Neutrophil (primary cell): ENCODE measurements around the gene IQSEC1.

Experiments used
- H3K27ac ChIP-seq: fragments of 200-600 bp; sonication (generic); 2 replicates; pipeline ENCODE4 v1.5.1; 2016; ENCODE audit warnings: mild to moderate bottlenecking, moderate library complexity
- H3K27me3 ChIP-seq: fragments of 200-600 bp; sonication (generic); 2 replicates; pipeline ENCODE4 v1.6.0; 2016; ENCODE audit warnings: mild to moderate bottlenecking
- H3K36me3 ChIP-seq: fragments of 200-600 bp; sonication (generic); 2 replicates; pipeline ENCODE4 v1.5.1; 2017
- H3K4me1 ChIP-seq, 2 experiments: fragments of 200-600 bp in 1 of 2; sonication (generic) in 1 of 2; 1 replicate in 1 of 2; 2 replicates in 1 of 2; pipeline versions ENCODE4 v1.5.1 to v1.6.1; 2013 to 2016; ENCODE audit warnings: low read depth in 1 of 2, low read length in 1 of 2, mild to moderate bottlenecking in 1 of 2, moderate library complexity in 1 of 2; ENCODE audit not compliant: control insufficient read depth in 1 of 2, insufficient read depth in 1 of 2
- H3K4me3 ChIP-seq, 2 experiments: fragments of 200-600 bp in 1 of 2; sonication (generic) in 1 of 2; 1 replicate in 1 of 2; 2 replicates in 1 of 2; pipeline ENCODE4 v1.5.1; 2013 to 2016; ENCODE audit warnings: low read depth in 1 of 2, low read length in 1 of 2, mild to moderate bottlenecking in 1 of 2, moderate library complexity in 1 of 2
- H3K9me3 ChIP-seq: fragments of 200-600 bp; sonication (generic); 2 replicates; pipeline ENCODE4 v1.5.1; 2016
- TF ChIP-seq, protein P1 (sequence below): fragments of 200-600 bp; sonication (generic); IDR thresholded peaks from 2 replicates; pipeline ENCODE4 v1.5.1; 2016; ENCODE audit warnings: antibody characterized with exemption

Gene IQSEC1

DNA sequence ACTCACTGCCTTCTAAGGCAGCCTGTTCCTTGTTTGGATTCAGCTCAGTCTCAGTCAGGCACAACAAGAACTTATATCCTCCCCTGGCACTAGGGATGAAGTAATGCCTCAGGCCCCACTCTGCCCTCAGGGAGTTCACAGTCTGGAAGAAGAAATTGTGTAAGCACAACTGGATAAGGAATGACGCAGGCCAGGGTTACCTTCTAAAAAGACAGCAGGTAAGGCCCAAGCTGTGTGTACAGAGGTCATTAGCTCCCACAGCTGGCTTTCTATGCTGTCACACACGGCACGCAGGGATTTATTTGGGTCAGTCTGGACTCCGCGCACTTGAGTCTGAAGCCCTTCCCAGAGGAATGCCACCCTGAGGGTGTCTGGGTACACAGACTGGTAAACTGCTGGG lies 82.9 kb downstream of the IQSEC1 start:
- TF ChIP-seq, protein P1, sequence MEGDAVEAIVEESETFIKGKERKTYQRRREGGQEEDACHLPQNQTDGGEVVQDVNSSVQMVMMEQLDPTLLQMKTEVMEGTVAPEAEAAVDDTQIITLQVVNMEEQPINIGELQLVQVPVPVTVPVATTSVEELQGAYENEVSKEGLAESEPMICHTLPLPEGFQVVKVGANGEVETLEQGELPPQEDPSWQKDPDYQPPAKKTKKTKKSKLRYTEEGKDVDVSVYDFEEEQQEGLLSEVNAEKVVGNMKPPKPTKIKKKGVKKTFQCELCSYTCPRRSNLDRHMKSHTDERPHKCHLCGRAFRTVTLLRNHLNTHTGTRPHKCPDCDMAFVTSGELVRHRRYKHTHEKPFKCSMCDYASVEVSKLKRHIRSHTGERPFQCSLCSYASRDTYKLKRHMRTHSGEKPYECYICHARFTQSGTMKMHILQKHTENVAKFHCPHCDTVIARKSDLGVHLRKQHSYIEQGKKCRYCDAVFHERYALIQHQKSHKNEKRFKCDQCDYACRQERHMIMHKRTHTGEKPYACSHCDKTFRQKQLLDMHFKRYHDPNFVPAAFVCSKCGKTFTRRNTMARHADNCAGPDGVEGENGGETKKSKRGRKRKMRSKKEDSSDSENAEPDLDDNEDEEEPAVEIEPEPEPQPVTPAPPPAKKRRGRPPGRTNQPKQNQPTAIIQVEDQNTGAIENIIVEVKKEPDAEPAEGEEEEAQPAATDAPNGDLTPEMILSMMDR = no peak
- peak overlapping the region; percentile 56 for H3K27ac ChIP-seq
- peaks cover 64 to 68% of the 10 kb centered on the region in 2 experiments for H3K4me1 ChIP-seq
- H3K9me3 ChIP-seq = no peaks in the 10 kb centered on the region
- peaks cover 15% of the 10 kb centered on the region for H3K27me3 ChIP-seq
- H3K36me3 ChIP-seq = peaks cover 51% of the 10 kb centered on the region
- no peak overlapping the region for H3K4me3 ChIP-seq

GRCh38 chr3:12988728-12989454 lies 84.3 kb downstream of the IQSEC1 start:
- peaks cover 55% of the 10 kb centered on the region for H3K36me3 ChIP-seq
- H3K4me1 ChIP-seq = peaks cover 57 to 67% of the 10 kb centered on the region in 2 experiments
- H3K9me3 ChIP-seq = no peaks in the 10 kb centered on the region

DNA sequence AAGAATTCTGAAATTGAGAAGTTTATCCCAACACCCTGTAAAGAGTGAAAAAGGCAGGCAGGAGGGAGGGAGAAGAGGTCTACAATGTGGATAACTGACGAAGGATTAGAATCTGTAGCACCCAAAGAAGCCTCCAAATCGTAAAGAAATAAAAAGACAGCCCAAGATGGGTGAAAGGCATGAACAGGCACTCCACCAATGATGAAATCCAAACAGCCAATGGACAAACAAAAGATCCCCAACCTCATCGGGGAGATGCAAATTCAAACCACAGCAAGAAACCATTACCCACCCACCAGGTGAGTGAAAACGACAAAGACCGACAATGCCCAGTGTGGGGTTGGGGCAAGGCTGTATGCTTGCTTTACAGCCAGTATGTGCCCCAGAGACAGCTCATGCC lies 85.6 kb downstream of the IQSEC1 start:
- peaks cover 50 to 70% of the 10 kb centered on the region in 2 experiments for H3K4me1 ChIP-seq
- H3K27me3 ChIP-seq = peaks cover 6% of the 10 kb centered on the region
- TF ChIP-seq, protein P1 = no peak

More at GRCh38 chr3:12988728-12989454, 84.3 kb downstream of the IQSEC1 start:
- TF ChIP-seq, protein P1 = no peak
- H3K27ac ChIP-seq = peak overlapping the region; percentile 56
- H3K27me3 ChIP-seq = peaks cover 15% of the 10 kb centered on the region
- peak overlapping the region in 1 of 2 experiments; percentile 4 for H3K4me3 ChIP-seq

GRCh38 chr3:12986986-12987385 lies 86.2 kb downstream of the IQSEC1 start:
- peaks cover 48 to 68% of the 10 kb centered on the region in 2 experiments for H3K4me1 ChIP-seq
- peaks cover under 1% of the 10 kb centered on the region for H3K27me3 ChIP-seq
- H3K9me3 ChIP-seq = no peaks in the 10 kb centered on the region
- H3K4me3 ChIP-seq = no peak overlapping the region
- TF ChIP-seq, protein P1 = no peak
- H3K27ac ChIP-seq = no peak overlapping the region
- peaks cover 72% of the 10 kb centered on the region for H3K36me3 ChIP-seq

More for the DNA sequence above, 85.6 kb downstream of the IQSEC1 start:
- H3K36me3 ChIP-seq = peaks cover 68% of the 10 kb centered on the region
- H3K4me3 ChIP-seq = no peak overlapping the region
- no peaks in the 10 kb centered on the region for H3K9me3 ChIP-seq
- H3K27ac ChIP-seq = no peak overlapping the region

DNA sequence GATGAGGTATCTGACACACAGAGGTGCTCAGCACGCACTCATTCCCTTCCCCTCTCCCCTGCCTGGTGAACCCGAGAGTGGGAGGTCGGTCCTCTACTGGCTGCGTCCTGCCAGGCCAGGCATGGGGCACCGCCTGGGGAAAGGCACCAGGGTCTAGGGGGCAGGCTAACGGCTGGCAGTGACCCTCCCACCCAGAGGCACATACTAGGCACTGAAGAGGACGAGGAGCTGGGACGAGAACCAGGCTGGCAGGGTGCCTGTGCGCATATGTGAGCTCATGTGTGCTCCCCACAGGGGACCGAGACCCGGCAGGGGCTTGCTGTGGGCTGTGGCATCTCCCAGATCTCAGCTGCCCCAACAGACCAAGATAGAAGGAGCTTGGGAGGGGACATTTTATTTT lies 86.7 kb downstream of the IQSEC1 start:
- H3K27me3 ChIP-seq = no peaks in the 10 kb centered on the region
- TF ChIP-seq, protein P1 = no peak
- H3K36me3 ChIP-seq = peaks cover 72% of the 10 kb centered on the region
- peaks cover 44 to 68% of the 10 kb centered on the region in 2 experiments for H3K4me1 ChIP-seq
- H3K27ac ChIP-seq = no peak overlapping the region
- no peak overlapping the region for H3K4me3 ChIP-seq
- H3K9me3 ChIP-seq = no peaks in the 10 kb centered on the region
